Smooth muscle cell (in vitro differentiated cells): ENCODE measurements around the gene SDK1. TPM values are rescaled to one million over a fixed set of nuclear protein-coding genes. Genes with fewer than 3 reads are reported as not detected.

Source experiments
- DNase-seq: peaks from one replicate; lab custom pipeline; 2025; ENCODE audit not compliant: unreplicated experiment; lab: John Stamatoyannopoulos, UW
- H2AFZ ChIP-seq: fragments of 200-600 bp; sonication (generic); 2 replicates; pipeline ENCODE4 v1.6.0; 2016; ENCODE audit warnings: antibody characterized with exemption, low read depth, mild to moderate bottlenecking
- H3F3A ChIP-seq: fragments of 200-600 bp; sonication (generic); 2 replicates; pipeline ENCODE4 v1.6.0; 2017; ENCODE audit warnings: antibody characterized with exemption, low read depth
- H3K27ac ChIP-seq: fragments of 200-600 bp; sonication (generic); 2 replicates; pipeline ENCODE4 v1.5.1; 2016; ENCODE audit warnings: low read depth, mild to moderate bottlenecking
- H3K27me3 ChIP-seq: fragments of 200-600 bp; sonication (generic); 2 replicates; pipeline ENCODE4 v1.6.1; 2016; ENCODE audit warnings: low read depth, mild to moderate bottlenecking
- H3K36me3 ChIP-seq: fragments of 200-600 bp; sonication (generic); 2 replicates; pipeline ENCODE4 v1.5.1; 2016; ENCODE audit warnings: low read depth
- H3K4me1 ChIP-seq: fragments of 200-600 bp; sonication (generic); 2 replicates; pipeline ENCODE4 v1.5.1; 2016; ENCODE audit warnings: low read depth
- H3K4me2 ChIP-seq: fragments of 200-600 bp; sonication (generic); 2 replicates; pipeline ENCODE4 v1.6.0; 2016; ENCODE audit warnings: mild to moderate bottlenecking
- H3K4me3 ChIP-seq: fragments of 200-600 bp; sonication (generic); 2 replicates; pipeline ENCODE4 v1.5.1; 2016; ENCODE audit warnings: mild to moderate bottlenecking
- H3K79me2 ChIP-seq: fragments of 200-600 bp; sonication (generic); 2 replicates; pipeline ENCODE4 v1.6.0; 2016; ENCODE audit warnings: low read depth, mild to moderate bottlenecking
- H3K9ac ChIP-seq: fragments of 200-600 bp; sonication (generic); 2 replicates; pipeline ENCODE4 v1.6.0; 2016; ENCODE audit warnings: low read depth
- H3K9me3 ChIP-seq: fragments of 200-600 bp; sonication (generic); replicated peaks from 2 replicates; pipeline ENCODE4 v1.5.1; 2016; ENCODE audit warnings: low read depth
- H4K20me1 ChIP-seq: fragments of 200-600 bp; sonication (generic); 2 replicates; pipeline ENCODE4 v1.6.0; 2016; ENCODE audit warnings: low read depth
- WGBS: methylation state at CpG from one replicate; pipeline ENCODE4 v1.1.7; 2016; ENCODE audit warnings: low lambda C conversion rate; 5-methylcytosine and 5-hydroxymethylcytosine counted together
- polyA plus RNA-seq: library from polyadenylated mRNA; unstranded; fragments of >200 nt; fragmentation: Nextera tagmentation; extraction: Ambion mirVana; gene quantifications from 2 replicates; pipeline ENCODE4 v1.2.1, GENCODE V29; 2016
- total RNA-seq: library from RNA; depleted of rRNA; stranded (reverse); fragments of >200 nt; gene quantifications from 2 replicates; pipeline ENCODE4 v1.2.3, GENCODE V29; 2014
- TF ChIP-seq, protein P1 (sequence below): fragments of 200-600 bp; sonication (generic); IDR thresholded peaks from 2 replicates; pipeline ENCODE4 v1.5.1; 2017; ENCODE audit warnings: borderline replicate concordance, mild to moderate bottlenecking, antibody characterized with exemption; ENCODE audit not compliant: insufficient read depth, poor library complexity, severe bottlenecking

SDK1 gene
- total and polyA plus RNA-seq, 2 experiments from 2014 or later, result 1.1 to 2.5 TPM

GRCh38 chr7:3979611-3980299 lies 678.7 kb downstream of the SDK1 start:
- Histone ChIP-seq H3K9ac (no peak overlapping the region), H3K9me3 (no peaks in the 10 kb centered on the region), H3K4me3 (no peak overlapping the region), H3K4me2 (no peak overlapping the region), H2AFZ (no peak overlapping the region), H3K27ac (no peak overlapping the region), H3F3A (no peaks in the 10 kb centered on the region), H3K36me3 (no peaks in the 10 kb centered on the region), H4K20me1 (no peaks in the 10 kb centered on the region), H3K79me2 (no peaks in the 10 kb centered on the region), H3K27me3 (no peaks in the 10 kb centered on the region), H3K4me1 (no peaks in the 10 kb centered on the region)
- TF ChIP-seq, protein P1, sequence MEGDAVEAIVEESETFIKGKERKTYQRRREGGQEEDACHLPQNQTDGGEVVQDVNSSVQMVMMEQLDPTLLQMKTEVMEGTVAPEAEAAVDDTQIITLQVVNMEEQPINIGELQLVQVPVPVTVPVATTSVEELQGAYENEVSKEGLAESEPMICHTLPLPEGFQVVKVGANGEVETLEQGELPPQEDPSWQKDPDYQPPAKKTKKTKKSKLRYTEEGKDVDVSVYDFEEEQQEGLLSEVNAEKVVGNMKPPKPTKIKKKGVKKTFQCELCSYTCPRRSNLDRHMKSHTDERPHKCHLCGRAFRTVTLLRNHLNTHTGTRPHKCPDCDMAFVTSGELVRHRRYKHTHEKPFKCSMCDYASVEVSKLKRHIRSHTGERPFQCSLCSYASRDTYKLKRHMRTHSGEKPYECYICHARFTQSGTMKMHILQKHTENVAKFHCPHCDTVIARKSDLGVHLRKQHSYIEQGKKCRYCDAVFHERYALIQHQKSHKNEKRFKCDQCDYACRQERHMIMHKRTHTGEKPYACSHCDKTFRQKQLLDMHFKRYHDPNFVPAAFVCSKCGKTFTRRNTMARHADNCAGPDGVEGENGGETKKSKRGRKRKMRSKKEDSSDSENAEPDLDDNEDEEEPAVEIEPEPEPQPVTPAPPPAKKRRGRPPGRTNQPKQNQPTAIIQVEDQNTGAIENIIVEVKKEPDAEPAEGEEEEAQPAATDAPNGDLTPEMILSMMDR, result no peak
- DNase-seq, result no peak
- 49% methylated on average over 5 of the region's 5 CpGs for WGBS

GRCh38 chr7:3980300-3980643 lies 679.2 kb downstream of the SDK1 start:
- Histone ChIP-seq H3K4me2 (no peak overlapping the region), H3K79me2 (no peaks in the 10 kb centered on the region), H3K9ac (no peak overlapping the region), H3K4me1 (no peaks in the 10 kb centered on the region), H2AFZ (no peak overlapping the region), H3F3A (no peaks in the 10 kb centered on the region), H3K9me3 (no peaks in the 10 kb centered on the region), H3K27ac (no peak overlapping the region), H4K20me1 (no peaks in the 10 kb centered on the region), H3K4me3 (no peak overlapping the region), H3K27me3 (no peaks in the 10 kb centered on the region), H3K36me3 (no peaks in the 10 kb centered on the region)
- no peak for DNase-seq
- TF ChIP-seq, protein P1, result no peak
- WGBS, result 15% methylated on average over 4 of the region's 4 CpGs

- no peaks in the 10 kb centered on the region for H3K9me3 ChIP-seq
- no peaks in the 10 kb centered on the region for H4K20me1 ChIP-seq
- no peaks in the 10 kb centered on the region for H3K27me3 ChIP-seq
- TF ChIP-seq, protein P1, result no peak
- no peak for DNase-seq
- WGBS, result 26% methylated on average over 3 of the region's 3 CpGs
- H3K9ac ChIP-seq, result no peak overlapping the region
- no peak overlapping the region for H3K4me2 ChIP-seq
- H3K4me1 ChIP-seq, result no peaks in the 10 kb centered on the region
- H2AFZ ChIP-seq, result no peak overlapping the region
- H3F3A ChIP-seq, result no peaks in the 10 kb centered on the region
- H3K4me3 ChIP-seq, result no peak overlapping the region
- H3K79me2 ChIP-seq, result no peaks in the 10 kb centered on the region
- no peaks in the 10 kb centered on the region for H3K36me3 ChIP-seq
- H3K27ac ChIP-seq, result no peak overlapping the region
These were observed 680.2 kb downstream of the SDK1 start for GRCh38 chr7:3981281-3981680.

GRCh38 chr7:3984456-3984855 lies 683.4 kb downstream of the SDK1 start:
- TF ChIP-seq, protein P1, result no peak
- H3F3A ChIP-seq, result no peaks in the 10 kb centered on the region

More at GRCh38 chr7:3984456-3984855, 683.4 kb downstream of the SDK1 start:
- H2AFZ ChIP-seq, result no peak overlapping the region
- no peak overlapping the region for H3K4me2 ChIP-seq
- no peaks in the 10 kb centered on the region for H3K9me3 ChIP-seq
- no peak overlapping the region for H3K27ac ChIP-seq
- H3K4me3 ChIP-seq, result no peak overlapping the region
- no peaks in the 10 kb centered on the region for H3K36me3 ChIP-seq
- no peak overlapping the region for H3K9ac ChIP-seq
- no peaks in the 10 kb centered on the region for H4K20me1 ChIP-seq
- H3K27me3 ChIP-seq, result no peaks in the 10 kb centered on the region
- H3K79me2 ChIP-seq, result no peaks in the 10 kb centered on the region
- WGBS, result 99% methylated on average over 5 of the region's 5 CpGs
- no peaks in the 10 kb centered on the region for H3K4me1 ChIP-seq
- DNase-seq, result no peak
